ENCODE measurements around the gene TAF11L6.
"Not testable (repeated sequence)": the region's sequence is repeated elsewhere in the genome, so short reads cannot be mapped to it uniquely, and the experiment has no call there.

The TAF11L6 gene

GRCh38 chr5:17528369-17528768 is at the start of gene TAF11L6:
Gene TAF11L6, plus strand, starts transcription at chr5:17528669.
- not testable (repeated sequence) for DNase-seq

- DNase-seq = no peak
These were observed 47.1 kb upstream of the TAF11L6 start for GRCh38 chr5:17481378-17481777.

- DNase-seq = no peak
These were observed 45.7 kb upstream of the TAF11L6 start for GRCh38 chr5:17482790-17483189.

- not testable (repeated sequence) for DNase-seq
These were observed 41.9 kb upstream of the TAF11L6 start for GRCh38 chr5:17486464-17487173.

- no peak for DNase-seq
These were observed 41.3 kb upstream of the TAF11L6 start for GRCh38 chr5:17487174-17487512.

GRCh38 chr5:17491257-17491656 is 37.2 kb upstream of the TAF11L6 start:
- not testable (repeated sequence) for DNase-seq

GRCh38 chr5:17492770-17493169 is 35.7 kb upstream of the TAF11L6 start:
- no peak for DNase-seq

- DNase-seq = no peak
These were observed 31.0 kb upstream of the TAF11L6 start for GRCh38 chr5:17497446-17497845.

- not testable (repeated sequence) for DNase-seq
These were observed 30.5 kb upstream of the TAF11L6 start, which contains the start of gene TAF11L2 for GRCh38 chr5:17497931-17498330. Gene TAF11L2, plus strand, starts transcription at chr5:17498231.

- no peak for DNase-seq
These were observed 16.6 kb upstream of the TAF11L6 start for GRCh38 chr5:17511775-17512325.

- DNase-seq = not testable (repeated sequence)
These were observed 10.9 kb upstream of the TAF11L6 start for GRCh38 chr5:17517526-17517925.

- DNase-seq = not testable (repeated sequence)
These were observed 10.4 kb upstream of the TAF11L6 start, which contains the start of gene TAF11L3 for GRCh38 chr5:17518067-17518466. Gene TAF11L3, plus strand, starts transcription at chr5:17518367.

- not testable (repeated sequence) for DNase-seq
These were observed 9.0 kb upstream of the TAF11L6 start for GRCh38 chr5:17519508-17519907.

- not testable (repeated sequence) for DNase-seq
These were observed 7.0 kb upstream of the TAF11L6 start, which contains the start of gene TAF11L4 for GRCh38 chr5:17521501-17521900. Gene TAF11L4, plus strand, starts transcription at chr5:17521801.

GRCh38 chr5:17524935-17525334 is 3.5 kb upstream of the TAF11L6 start, which contains the start of gene TAF11L5:
Gene TAF11L5, plus strand, starts transcription at chr5:17525235.
- DNase-seq = not testable (repeated sequence)

- DNase-seq = not testable (repeated sequence)
These were observed 2.0 kb upstream of the TAF11L6 start for GRCh38 chr5:17526504-17526903.

Measured in Kasumi-1 (cell line).